SK-N-SH (cell line): ENCODE results near the gene RNF113B. TPM values are rescaled to one million over a fixed set of nuclear protein-coding genes. Genes with fewer than 3 reads are reported as not detected.

Experiments used
- CTCF ChIA-PET: fragments of 300-600, 350-600 bp; formaldehyde crosslinking; extraction: SDS; loops from one replicate; lab custom pipeline; 2021; lab: Yijun Ruan, JAX
- POLR2A ChIA-PET: fragments of 350-600 bp; sonication (Branson Sonifier 250); formaldehyde crosslinking; extraction: SDS; loops from one replicate; lab custom pipeline; 2020; ENCODE audit warnings: antibody characterized with exemption, inconsistent platforms; lab: Yijun Ruan, JAX
- DNase-seq: peaks from one replicate; pipeline ENCODE4 v3.0.0; 2012
- H2AFZ ChIP-seq: fragments of 200-600 bp; sonication (generic); 2 replicates; pipeline ENCODE4 v1.8.1; 2016; ENCODE audit warnings: antibody characterized with exemption, mild to moderate bottlenecking, low read depth
- H3F3A ChIP-seq: fragments of 200-600 bp; sonication (generic); replicated peaks from 2 replicates; pipeline ENCODE3; 2016; ENCODE audit warnings: antibody characterized with exemption, mild to moderate bottlenecking; ENCODE audit not compliant: insufficient read depth
- H3K27ac ChIP-seq, 2 experiments: fragments of 200-500 bp in 1 of 2; fragments of 200-600 bp in 1 of 2; sonication (Bioruptor generic) in 1 of 2; sonication (generic), shearing (Covaris generic) in 1 of 2; 2 replicates each; pipeline versions ENCODE4 v1.5.1 to v1.6.1; 2014 to 2016; ENCODE audit warnings: low read depth in 2 of 2, inconsistent platforms in 1 of 2, low read length in 1 of 2, mild to moderate bottlenecking in 1 of 2, mixed read lengths in 1 of 2
- H3K27me3 ChIP-seq: fragments of 200-600 bp; sonication (generic), shearing (Covaris generic); 2 replicates; pipeline ENCODE4 v1.6.1; 2016; ENCODE audit warnings: mixed run types; ENCODE audit not compliant: insufficient read depth
- H3K36me3 ChIP-seq, 2 experiments: fragments of 200-500 bp in 1 of 2; fragments of 200-600 bp in 1 of 2; sonication (Bioruptor generic) in 1 of 2; sonication (generic) in 1 of 2; replicated peaks in 1 of 2; 2 replicates each; pipeline versions ENCODE3 to v1.5.1; 2014 to 2016; ENCODE audit warnings: low read length in 1 of 2, mild to moderate bottlenecking in 1 of 2; ENCODE audit not compliant: insufficient read depth in 2 of 2, control insufficient read depth in 1 of 2
- H3K4me1 ChIP-seq, 2 experiments: fragments of 200-500 bp in 1 of 2; fragments of 200-600 bp in 1 of 2; sonication (Bioruptor generic) in 1 of 2; sonication (generic), shearing (Covaris generic) in 1 of 2; 2 replicates each; pipeline versions ENCODE4 v1.5.1 to v1.6.1; 2014 to 2016; ENCODE audit warnings: low read depth in 1 of 2, low read length in 1 of 2, mixed run types in 1 of 2; ENCODE audit not compliant: insufficient read depth in 2 of 2, control insufficient read depth in 1 of 2
- H3K4me2 ChIP-seq: fragments of 200-600 bp; sonication (generic), shearing (Covaris generic); 2 replicates; pipeline ENCODE4 v1.6.1; 2017; ENCODE audit warnings: mixed run types
- H3K4me3 ChIP-seq, 2 experiments: fragments of 200-500 bp in 1 of 2; fragments of 200-600 bp in 1 of 2; sonication (Bioruptor generic) in 1 of 2; sonication (generic), shearing (Covaris generic) in 1 of 2; 2 replicates each; pipeline versions ENCODE4 v1.5.1 to v1.8.1; 2014 to 2016; ENCODE audit warnings: low read depth in 2 of 2, inconsistent platforms in 1 of 2, low read length in 1 of 2, mild to moderate bottlenecking in 1 of 2, mixed read lengths in 1 of 2, moderate library complexity in 1 of 2
- H3K79me2 ChIP-seq: fragments of 200-600 bp; sonication (generic); 2 replicates; pipeline ENCODE4 v1.8.1; 2017; ENCODE audit warnings: mild to moderate bottlenecking; ENCODE audit not compliant: insufficient read depth
- H3K9ac ChIP-seq: fragments of 200-600 bp; sonication (generic); 2 replicates; pipeline ENCODE4 v1.6.1; 2017; ENCODE audit warnings: mixed run types
- H3K9me2 ChIP-seq: fragments of 200-600 bp; sonication (generic); 2 replicates; pipeline ENCODE4 v1.6.1; 2017; ENCODE audit warnings: mixed run types
- H3K9me3 ChIP-seq: fragments of 200-600 bp; sonication (generic); 2 replicates; pipeline ENCODE4 v1.6.1; 2017; ENCODE audit warnings: mixed run types, mild to moderate bottlenecking, moderate library complexity
- H4K20me1 ChIP-seq: fragments of 200-600 bp; sonication (generic); 2 replicates; pipeline ENCODE4 v1.6.1; 2017; ENCODE audit warnings: mild to moderate bottlenecking, mixed run types; ENCODE audit not compliant: insufficient read depth
- CHD2 ChIP-seq: fragments of 150-350 bp; IDR thresholded peaks from 2 replicates; pipeline ENCODE4 v1.6.1; 2018; ENCODE audit warnings: low read length; ENCODE audit not compliant: partially characterized antibody
- EP300 ChIP-seq, 2 experiments: IDR thresholded peaks; 2 replicates each; pipeline versions ENCODE4 v1.4.0 to v1.6.1; 2012; ENCODE audit warnings: borderline replicate concordance in 1 of 2, low read depth in 1 of 2, low read length in 1 of 2
- EZH2phosphoT487 ChIP-seq: fragments of 200-600 bp; sonication (generic); IDR thresholded peaks from 2 replicates; pipeline ENCODE4 v1.6.1; 2017; ENCODE audit warnings: low read depth, mixed run types, mild to moderate bottlenecking, antibody characterized with exemption, moderate library complexity, borderline replicate concordance
- GABPA ChIP-seq: IDR thresholded peaks from 2 replicates; pipeline ENCODE4 v1.4.0; 2012; ENCODE audit warnings: low read depth, mild to moderate bottlenecking
- MEF2A ChIP-seq: IDR thresholded peaks from 2 replicates; pipeline ENCODE4 v1.4.0; 2012; ENCODE audit warnings: low read depth, borderline replicate concordance
- MXI1 ChIP-seq: IDR thresholded peaks from 2 replicates; pipeline ENCODE4 v1.6.1; 2012; ENCODE audit warnings: mild to moderate bottlenecking, low read depth, low read length, improper control_type of control experiment
- NFIC ChIP-seq: IDR thresholded peaks from 2 replicates; pipeline ENCODE4 v1.4.0; 2012; ENCODE audit warnings: borderline replicate concordance
- NRF1 ChIP-seq: IDR thresholded peaks from 2 replicates; pipeline ENCODE4 v1.6.1; 2012; ENCODE audit warnings: low read depth, mild to moderate bottlenecking, low read length
- PBX3 ChIP-seq: IDR thresholded peaks from 2 replicates; pipeline ENCODE4; 2012
- POLR2AphosphoS5 ChIP-seq: IDR thresholded peaks from 2 replicates; pipeline ENCODE4 v1.6.1; 2012; ENCODE audit warnings: low read depth, low read length
- RCOR1 ChIP-seq: fragments of 150-350 bp; IDR thresholded peaks from 2 replicates; pipeline ENCODE4 v1.6.1; 2017; ENCODE audit warnings: antibody characterized with exemption, low read length
- RFX5 ChIP-seq: IDR thresholded peaks from 2 replicates; pipeline ENCODE4 v1.6.1; 2012; ENCODE audit warnings: mild to moderate bottlenecking, improper control_type of control experiment, low read length
- RXRA ChIP-seq: IDR thresholded peaks from 2 replicates; pipeline ENCODE4 v1.4.0; 2012; ENCODE audit warnings: low read depth, mild to moderate bottlenecking, borderline replicate concordance
- SIN3A ChIP-seq: IDR thresholded peaks from 2 replicates; pipeline ENCODE4 v1.6.1; 2012; ENCODE audit warnings: low read depth, mild to moderate bottlenecking, low read length, moderate library complexity, borderline replicate concordance
- SMC3 ChIP-seq: IDR thresholded peaks from 2 replicates; pipeline ENCODE4 v1.6.1; 2012; ENCODE audit warnings: low read depth, low read length, improper control_type of control experiment
- YY1 ChIP-seq: IDR thresholded peaks from 2 replicates; pipeline ENCODE4 v1.4.0; 2012; ENCODE audit warnings: low read depth, mild to moderate bottlenecking
- WGBS: methylation state at CpG from one replicate; pipeline ENCODE4 v1.1.6; 2017; ENCODE audit warnings: low lambda C conversion rate; 5-methylcytosine and 5-hydroxymethylcytosine counted together
- polyA plus RNA-seq, 3 experiments: library from polyadenylated mRNA; depleted of rRNA; stranded (reverse); fragments of >200 nt; gene quantifications; 2 replicates each; pipeline ENCODE4 v1.2.3, GENCODE V29; 2012
- TF ChIP-seq, protein P1 (sequence below): IDR thresholded peaks from 2 replicates; pipeline ENCODE4 v1.4.0; 2012; ENCODE audit warnings: low read depth

RNF113B gene
- polyA plus RNA-seq, 1 of the 3 experiments (the other 2 are of a cell fraction), result not detected

GRCh38 chr13:98214008-98214643 is 37.1 kb upstream of the RNF113B start (continued):
- TF ChIP-seq GABPA (no peak), SIN3A (no peak), MXI1 (no peak), RCOR1 (no peak), CHD2 (no peak), MEF2A (no peak), NRF1 (no peak), SMC3 (no peak), EZH2phosphoT487 (no peak)
- TF ChIP-seq, protein P1, sequence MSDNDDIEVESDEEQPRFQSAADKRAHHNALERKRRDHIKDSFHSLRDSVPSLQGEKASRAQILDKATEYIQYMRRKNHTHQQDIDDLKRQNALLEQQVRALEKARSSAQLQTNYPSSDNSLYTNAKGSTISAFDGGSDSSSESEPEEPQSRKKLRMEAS, result no peak

DNA sequence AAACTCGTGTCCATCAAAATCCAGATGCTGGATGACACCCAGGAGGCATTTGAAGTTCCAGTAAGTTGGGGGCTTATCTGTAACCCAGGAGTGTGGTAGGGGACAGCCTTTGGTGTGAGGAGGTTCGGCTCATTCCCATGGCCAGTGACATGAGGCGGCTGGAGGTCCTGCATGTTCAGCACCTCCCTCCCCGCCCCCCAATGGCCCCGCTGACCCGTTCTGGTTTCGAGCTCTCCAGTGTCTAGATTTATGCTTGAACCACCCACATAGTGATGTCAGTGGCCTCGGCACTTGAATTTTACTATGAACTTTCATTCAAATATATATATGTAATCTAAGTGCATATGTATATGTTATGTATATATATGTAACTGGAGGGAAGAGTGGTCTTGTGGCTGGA is 36.3 kb upstream of the RNF113B start:
- CTCF ChIA-PET, result no interaction called here
- Histone ChIP-seq H3K36me3 (peaks cover 0 to 3% of the 10 kb centered on the region in 2 experiments), H3K79me2 (peaks cover 34% of the 10 kb centered on the region), H3K9ac (no peak overlapping the region), H3K4me3 (no peak overlapping the region), H3K27me3 (no peaks in the 10 kb centered on the region), H3K4me1 (peaks cover 10 to 30% of the 10 kb centered on the region in 2 experiments; a peak in 3 of 4 replicates), H2AFZ (no peak overlapping the region)
- no peak for DNase-seq
- TF ChIP-seq YY1 (no peak), EZH2phosphoT487 (no peak), NFIC (no peak), PBX3 (no peak), RFX5 (no peak), RXRA (no peak), POLR2AphosphoS5 (no peak), EP300 (IDR thresholded peaks at IDR 0.05; ENCODE audit: borderline replicate concordance in 1 of 2, low read depth in 1 of 2, low read length in 1 of 2) (no peak), RCOR1 (no peak)
- TF ChIP-seq, all 33 proteins: peak for 0
- H3K27ac ChIP-seq, result no peak overlapping the region
- no peaks in the 10 kb centered on the region for H3K9me3 ChIP-seq
- H3F3A ChIP-seq, result peaks cover 22% of the 10 kb centered on the region
- no peaks in the 10 kb centered on the region for H4K20me1 ChIP-seq
- no peak overlapping the region for H3K4me2 ChIP-seq
- H3K9me2 ChIP-seq, result no peaks in the 10 kb centered on the region
- 86% methylated on average over 6 of the region's 8 CpGs for WGBS
- POLR2A ChIA-PET, result no interaction called here
